Activated gamma-delta T cell treated with Interleukin-2 at 50 U/mL for 16 hours (primary cell): ENCODE data around the gene TSPOAP1.

ENCODE experiments used
- DNase-seq: peaks from one replicate; pipeline ENCODE4 v3.0.0-alpha.2; 2020

The TSPOAP1 gene

GRCh38 chr17:58338841-58339754 lies 10.5 kb upstream of the TSPOAP1 start:
- no peak for DNase-seq

DNA sequence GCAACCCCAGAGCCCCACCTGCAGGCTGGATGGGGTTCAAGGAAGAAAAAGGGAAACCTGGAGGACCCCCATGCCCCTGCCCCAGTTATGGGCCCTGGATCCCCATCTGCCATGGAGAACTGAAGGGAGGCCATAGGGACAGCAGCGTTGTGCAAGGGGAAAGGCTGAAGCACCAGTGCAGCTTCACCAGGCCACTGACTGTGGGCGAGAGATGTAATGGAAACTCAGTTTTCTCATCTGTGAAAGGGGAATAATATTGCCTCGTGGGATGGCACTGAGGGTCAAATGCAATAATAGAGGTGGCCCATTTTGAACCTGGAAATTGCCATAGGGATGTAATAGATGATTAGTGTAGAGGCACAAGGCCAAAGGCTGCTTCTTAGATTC lies 9.9 kb upstream of the TSPOAP1 start:
- DNase-seq, result no peak

GRCh38 chr17:58337600-58338453 lies 9.2 kb upstream of the TSPOAP1 start:
- DNase-seq, result peak; percentile 91

GRCh38 chr17:58337210-58337599 lies 8.6 kb upstream of the TSPOAP1 start:
- no peak for DNase-seq

DNA sequence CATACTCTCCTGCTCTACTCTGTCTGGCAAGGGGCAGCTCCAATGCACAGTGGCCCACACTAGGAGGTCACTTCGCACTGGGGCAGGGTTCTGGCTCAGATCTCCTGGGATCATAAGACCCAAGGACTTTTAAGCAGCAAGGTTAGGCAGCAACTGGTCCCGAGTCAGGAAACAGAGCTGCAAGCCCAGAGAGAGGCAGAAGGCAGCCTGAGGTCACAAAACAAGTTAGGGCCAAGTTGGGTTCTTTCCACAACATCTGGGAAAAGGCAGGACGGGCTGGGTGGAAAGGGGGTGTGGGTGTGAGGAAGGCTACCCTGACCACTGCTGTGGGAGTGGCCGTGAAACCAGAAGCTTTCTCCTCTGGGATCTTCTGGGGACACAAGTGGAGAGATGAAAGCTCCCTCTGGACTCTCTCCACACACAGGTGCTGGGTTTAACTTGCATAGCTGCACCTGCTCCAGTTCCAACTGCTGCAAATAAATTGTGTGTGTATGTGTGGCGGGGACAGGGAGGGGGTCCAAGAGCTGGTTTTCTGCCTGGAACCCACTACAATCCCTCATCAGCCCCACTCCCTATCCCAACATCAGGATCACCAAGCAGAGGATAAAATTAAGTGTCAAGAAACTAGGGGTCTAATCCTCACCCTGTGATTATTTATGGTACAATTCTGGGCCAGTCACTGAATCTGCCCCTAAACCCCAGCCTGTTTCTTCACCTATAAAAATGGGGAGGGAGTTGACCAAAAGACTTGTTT lies 8.0 kb upstream of the TSPOAP1 start:
- no peak for DNase-seq

- DNase-seq, result peak; percentile 68
Observed at GRCh38 chr17:58335779-58336455, 7.3 kb upstream of the TSPOAP1 start.

GRCh38 chr17:58335061-58335731 lies 6.6 kb upstream of the TSPOAP1 start:
- no peak for DNase-seq

DNA sequence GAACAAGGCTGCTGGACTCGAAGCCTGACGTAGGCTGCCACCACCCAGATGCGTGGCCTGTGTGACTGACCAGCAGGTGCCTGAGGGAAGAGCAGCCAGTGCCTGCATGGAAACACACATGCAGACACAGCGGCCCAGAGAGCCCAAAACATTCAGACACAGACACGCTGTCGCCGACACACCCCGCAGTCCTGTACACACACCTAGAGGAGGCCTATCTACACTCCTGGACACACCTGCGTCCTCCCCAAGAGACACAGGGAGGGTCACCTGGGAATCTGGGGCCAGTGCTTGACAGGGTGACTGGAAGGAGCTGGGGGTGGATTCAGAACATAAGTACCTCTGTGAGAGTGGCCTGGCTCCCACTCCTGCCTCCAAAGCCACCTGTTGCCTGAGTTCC lies 6.1 kb upstream of the TSPOAP1 start:
- DNase-seq, result no peak

- DNase-seq, result no peak
Observed at GRCh38 chr17:58334256-58334655, 5.7 kb upstream of the TSPOAP1 start.

DNA sequence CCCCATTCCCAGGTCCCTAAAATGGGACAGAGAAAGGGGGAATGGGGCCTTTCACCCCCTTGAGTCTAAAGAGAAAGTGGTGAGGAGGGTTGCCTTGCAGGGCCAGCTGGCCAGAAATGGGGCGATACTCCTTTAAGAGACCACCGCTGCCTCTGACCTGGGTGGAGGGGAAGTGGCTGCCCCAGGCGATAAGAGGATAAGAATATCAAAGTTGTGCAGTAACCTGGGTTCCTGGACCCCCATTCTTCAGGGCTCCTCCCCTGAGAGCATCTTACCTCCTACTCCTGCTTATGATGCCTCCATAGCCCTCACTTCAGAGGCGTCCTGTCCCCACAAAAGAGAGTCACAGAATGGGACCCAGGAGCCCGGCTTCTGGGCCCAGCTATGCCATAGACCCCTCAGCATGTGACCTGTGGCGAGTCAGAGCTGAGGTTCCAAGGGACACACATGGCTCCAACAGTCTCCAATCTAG lies 5.2 kb upstream of the TSPOAP1 start:
- no peak for DNase-seq

- DNase-seq, result peak; percentile 61
Observed at GRCh38 chr17:58332778-58333735, 4.5 kb upstream of the TSPOAP1 start.

- DNase-seq, result peak; percentile 95
Observed at GRCh38 chr17:58331815-58332777, 3.5 kb upstream of the TSPOAP1 start.

DNA sequence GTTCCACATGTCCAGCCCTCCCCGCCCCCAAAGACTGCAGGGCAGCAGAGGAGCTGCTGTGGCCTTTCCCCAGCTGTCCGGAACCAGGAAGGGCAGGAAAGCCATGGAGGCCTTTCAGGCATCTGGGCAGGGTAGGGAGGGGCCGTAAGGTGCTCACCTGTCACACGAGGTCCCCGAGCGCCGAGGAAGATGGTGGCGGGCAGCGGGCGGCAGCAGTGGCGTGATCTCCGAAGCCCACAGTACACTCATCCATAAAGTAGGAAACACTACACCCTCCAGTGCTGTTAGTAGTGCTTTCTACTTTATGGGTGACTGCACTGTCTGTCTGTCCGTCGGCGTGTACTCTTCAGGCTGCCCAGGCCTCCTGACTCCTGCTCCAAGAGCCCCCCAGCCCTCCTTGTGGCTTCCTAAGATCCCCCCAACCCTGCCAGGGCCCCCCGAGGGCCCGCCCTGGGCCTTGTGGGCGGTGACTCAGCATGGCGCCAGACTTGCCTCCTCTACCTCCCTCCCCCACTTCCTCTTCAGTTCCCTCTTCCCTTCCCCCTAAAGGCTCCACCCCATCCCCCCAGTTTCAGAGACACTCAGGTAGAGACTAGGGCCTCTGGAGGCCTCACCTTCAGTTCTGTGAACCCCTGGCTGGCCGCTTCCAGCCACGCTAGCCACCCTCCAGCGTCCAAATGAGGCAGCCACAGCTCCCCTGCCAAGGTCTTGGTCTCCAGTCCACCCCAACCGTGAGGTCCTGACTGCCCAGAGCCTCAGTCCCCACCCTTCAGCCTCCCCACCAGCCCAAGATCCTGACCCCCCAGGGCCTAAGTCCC lies 2.6 kb upstream of the TSPOAP1 start:
- DNase-seq, result peak; percentile 78

- no peak for DNase-seq
Observed at GRCh38 chr17:58330538-58330996, 2.0 kb upstream of the TSPOAP1 start.

DNA sequence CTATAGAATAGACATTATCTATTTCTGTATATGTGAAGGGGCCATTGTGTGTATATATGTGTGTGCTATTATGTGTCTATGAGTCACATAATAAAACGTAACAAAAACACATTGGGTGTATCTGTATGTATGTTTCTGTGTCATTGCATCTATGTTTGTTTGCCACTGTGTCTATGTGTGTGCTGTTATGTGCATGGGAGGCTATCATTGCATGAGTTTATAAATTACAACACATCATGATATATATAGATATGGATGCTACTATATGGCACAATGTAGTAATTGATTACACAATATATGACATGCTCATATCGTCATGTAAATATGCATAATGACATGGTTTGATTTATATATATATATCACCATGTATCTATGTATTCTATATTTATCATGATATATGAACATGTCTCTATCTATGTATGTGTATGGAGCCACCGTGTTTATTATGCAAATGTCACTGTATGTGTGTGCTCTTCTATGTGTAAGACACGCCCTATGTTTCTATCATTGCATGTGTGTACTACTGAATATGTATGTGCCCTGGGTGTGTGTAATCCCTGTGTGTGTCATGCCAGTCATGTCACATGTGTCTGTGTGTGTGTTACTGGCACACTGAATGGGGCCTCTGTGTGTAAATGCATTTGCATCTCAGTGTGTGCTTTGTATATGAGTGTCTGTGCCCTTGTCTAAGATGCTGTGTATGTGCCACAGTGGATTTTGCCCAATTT lies 1.4 kb upstream of the TSPOAP1 start:
- DNase-seq, result no peak

GRCh38 chr17:58329035-58329809 lies 627 bp upstream of the TSPOAP1 start:
- peak; percentile 66 for DNase-seq
